ENCODE results near the gene BEST3. TPM values are rescaled to one million over a fixed set of nuclear protein-coding genes. Genes with fewer than 3 reads are reported as not detected.

BEST3 gene
- total and polyA plus RNA-seq, 4 donors = 0.03 to 0.52 (median 0.20) TPM; not detected in 1

DNA sequence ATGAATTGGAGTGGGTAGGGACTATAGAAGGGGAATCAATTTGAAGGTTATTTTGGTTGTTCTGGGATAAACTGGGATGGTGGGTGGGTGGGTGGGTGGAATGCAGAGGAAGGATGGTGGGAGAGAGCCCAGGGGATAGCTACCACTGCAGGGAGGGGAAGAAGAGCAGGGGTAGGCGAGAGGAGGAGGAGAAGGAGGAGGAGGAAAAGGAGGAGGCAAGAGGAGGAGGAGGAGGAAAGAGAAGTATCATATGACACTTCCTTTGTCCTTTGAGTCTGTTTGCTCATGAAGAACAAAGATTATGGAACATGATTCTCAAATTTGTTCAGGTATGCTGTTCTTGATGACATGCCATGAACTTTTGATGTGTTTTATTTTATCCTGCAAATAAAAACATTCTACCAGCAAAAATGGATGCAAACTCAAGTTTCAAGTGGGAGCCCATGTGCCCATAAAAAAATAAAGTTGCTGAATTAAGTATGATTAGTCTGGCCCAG, 4.1 kb upstream of the BEST3 start:
- H3K4me1 ChIP-seq (ENCODE audit: control insufficient read depth in 5 of 5, insufficient read depth in 5 of 5, low read length in 5 of 5) = no peaks in the 10 kb centered on the region
- H3K27me3 ChIP-seq (ENCODE audit: control insufficient read depth in 3 of 3, insufficient read depth in 3 of 3, low read length in 2 of 3) = no peaks in the 10 kb centered on the region
- no peaks in the 10 kb centered on the region for H3K36me3 ChIP-seq (ENCODE audit: control insufficient read depth in 4 of 4, insufficient read depth in 4 of 4, low read length in 4 of 4)
- TF ChIP-seq, protein P1, sequence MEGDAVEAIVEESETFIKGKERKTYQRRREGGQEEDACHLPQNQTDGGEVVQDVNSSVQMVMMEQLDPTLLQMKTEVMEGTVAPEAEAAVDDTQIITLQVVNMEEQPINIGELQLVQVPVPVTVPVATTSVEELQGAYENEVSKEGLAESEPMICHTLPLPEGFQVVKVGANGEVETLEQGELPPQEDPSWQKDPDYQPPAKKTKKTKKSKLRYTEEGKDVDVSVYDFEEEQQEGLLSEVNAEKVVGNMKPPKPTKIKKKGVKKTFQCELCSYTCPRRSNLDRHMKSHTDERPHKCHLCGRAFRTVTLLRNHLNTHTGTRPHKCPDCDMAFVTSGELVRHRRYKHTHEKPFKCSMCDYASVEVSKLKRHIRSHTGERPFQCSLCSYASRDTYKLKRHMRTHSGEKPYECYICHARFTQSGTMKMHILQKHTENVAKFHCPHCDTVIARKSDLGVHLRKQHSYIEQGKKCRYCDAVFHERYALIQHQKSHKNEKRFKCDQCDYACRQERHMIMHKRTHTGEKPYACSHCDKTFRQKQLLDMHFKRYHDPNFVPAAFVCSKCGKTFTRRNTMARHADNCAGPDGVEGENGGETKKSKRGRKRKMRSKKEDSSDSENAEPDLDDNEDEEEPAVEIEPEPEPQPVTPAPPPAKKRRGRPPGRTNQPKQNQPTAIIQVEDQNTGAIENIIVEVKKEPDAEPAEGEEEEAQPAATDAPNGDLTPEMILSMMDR (IDR thresholded peaks at IDR 0.05; ENCODE audit: control extremely low read depth, extremely low read depth) = no peak
- DNase-seq = no peak
- H3K9me3 ChIP-seq (ENCODE audit: control insufficient read depth in 4 of 4, insufficient read depth in 3 of 4, low read length in 3 of 4) = no peaks in the 10 kb centered on the region
- no peak overlapping the region for H3K4me3 ChIP-seq
- WGBS, 2 donors = 69 to 70% methylated on average over 1 of the region's 1 CpG
- ATAC-seq (ENCODE audit: insufficient read depth, low FRiP score) = no peak
- H3K9ac ChIP-seq (ENCODE audit: insufficient read depth in 1 of 2, low read length in 2 of 2) = no peak overlapping the region
- no peak overlapping the region for H3K27ac ChIP-seq (ENCODE audit: low read depth in 1 of 2, low read length in 1 of 2)

DNA sequence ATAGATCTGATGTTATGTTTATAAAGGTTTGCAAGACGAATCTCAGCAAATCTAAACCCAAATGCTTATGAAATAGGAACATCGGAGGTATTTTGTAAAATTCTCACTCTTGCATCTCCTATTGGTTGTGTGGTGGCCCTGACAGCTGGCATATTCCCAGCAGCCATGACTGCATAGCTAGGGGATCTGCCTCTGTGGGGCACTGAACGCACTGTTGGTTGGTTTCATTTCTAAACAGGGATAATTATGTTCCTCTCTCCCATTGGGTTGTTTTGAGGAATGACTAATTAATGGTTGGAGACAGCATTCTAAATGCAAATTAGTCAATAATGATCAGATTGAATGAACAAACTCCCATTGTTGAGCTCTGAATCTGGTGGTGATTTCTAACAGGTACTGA, 2.7 kb upstream of the BEST3 start:
- Histone ChIP-seq H3K9ac (ENCODE audit: insufficient read depth in 1 of 2, low read length in 2 of 2) (no peak overlapping the region), H3K4me1 (ENCODE audit: control insufficient read depth in 5 of 5, insufficient read depth in 5 of 5, low read length in 5 of 5) (no peaks in the 10 kb centered on the region), H3K27ac (ENCODE audit: low read depth in 1 of 2, low read length in 1 of 2) (no peak overlapping the region), H3K9me3 (ENCODE audit: control insufficient read depth in 4 of 4, insufficient read depth in 3 of 4, low read length in 3 of 4) (no peaks in the 10 kb centered on the region), H3K27me3 (ENCODE audit: control insufficient read depth in 3 of 3, insufficient read depth in 3 of 3, low read length in 2 of 3) (no peaks in the 10 kb centered on the region), H3K36me3 (ENCODE audit: control insufficient read depth in 4 of 4, insufficient read depth in 4 of 4, low read length in 4 of 4) (no peaks in the 10 kb centered on the region), H3K4me3 (no peak overlapping the region)
- no peak for ATAC-seq (ENCODE audit: insufficient read depth, low FRiP score)
- 93% methylated on average over 3 of the region's 3 CpGs for WGBS, 2 donors
- no peak for DNase-seq
- TF ChIP-seq, protein P1 (IDR thresholded peaks at IDR 0.05; ENCODE audit: control extremely low read depth, extremely low read depth) = no peak

DNA sequence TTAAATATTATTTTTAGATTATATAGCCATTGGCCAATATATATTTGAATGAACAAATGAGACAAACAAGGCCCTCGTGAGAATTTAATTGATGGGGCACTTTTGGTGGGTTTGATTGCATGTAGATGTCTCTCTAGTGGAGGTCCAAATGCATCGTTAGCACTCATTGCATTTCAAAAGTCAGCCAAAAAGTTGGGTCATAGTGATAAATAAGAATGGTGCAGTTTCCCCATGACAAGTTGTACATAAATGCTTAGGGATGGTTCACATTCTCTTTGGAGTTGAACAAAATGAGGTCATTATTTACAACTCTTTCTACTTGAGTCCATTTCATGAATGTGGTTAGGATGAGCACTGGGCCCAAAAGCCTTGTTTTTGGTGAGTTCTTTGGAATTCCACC, 1.0 kb downstream of the BEST3 start:
- H3K27ac ChIP-seq (ENCODE audit: low read depth in 1 of 2, low read length in 1 of 2) = no peak overlapping the region
- no peaks in the 10 kb centered on the region for H3K4me1 ChIP-seq (ENCODE audit: control insufficient read depth in 5 of 5, insufficient read depth in 5 of 5, low read length in 5 of 5)
- no peaks in the 10 kb centered on the region for H3K27me3 ChIP-seq (ENCODE audit: control insufficient read depth in 3 of 3, insufficient read depth in 3 of 3, low read length in 2 of 3)
- ATAC-seq (ENCODE audit: insufficient read depth, low FRiP score) = no peak
- TF ChIP-seq, protein P1 (IDR thresholded peaks at IDR 0.05; ENCODE audit: control extremely low read depth, extremely low read depth) = no peak
- 85 to 88% methylated on average over 2 of the region's 2 CpGs for WGBS, 2 donors
- no peak for DNase-seq
- no peak overlapping the region for H3K9ac ChIP-seq (ENCODE audit: insufficient read depth in 1 of 2, low read length in 2 of 2)
- H3K9me3 ChIP-seq (ENCODE audit: control insufficient read depth in 4 of 4, insufficient read depth in 3 of 4, low read length in 3 of 4) = no peaks in the 10 kb centered on the region
- no peak overlapping the region for H3K4me3 ChIP-seq
- no peaks in the 10 kb centered on the region for H3K36me3 ChIP-seq (ENCODE audit: control insufficient read depth in 4 of 4, insufficient read depth in 4 of 4, low read length in 4 of 4)

DNA sequence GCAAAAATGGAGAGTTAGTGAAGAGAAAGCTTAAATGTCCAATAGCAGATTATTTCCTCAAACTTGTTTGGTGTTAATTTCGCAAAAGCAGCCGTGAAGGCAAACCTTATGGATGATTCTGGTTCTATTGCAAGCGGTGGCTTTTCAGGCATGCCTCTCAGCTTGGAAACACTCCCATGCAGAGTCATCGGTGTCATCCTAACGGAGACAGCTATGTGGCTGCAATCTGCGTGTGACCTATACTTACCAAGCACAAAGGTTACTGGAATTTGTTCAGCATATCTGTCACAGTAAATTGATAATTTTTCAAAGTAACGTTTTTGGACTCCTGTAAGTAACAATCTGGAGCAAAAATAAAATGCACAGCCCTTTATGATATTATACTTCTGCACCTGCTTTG, 5.0 kb downstream of the BEST3 start:
- Histone ChIP-seq H3K27ac (ENCODE audit: low read depth in 1 of 2, low read length in 1 of 2) (no peak overlapping the region), H3K4me1 (ENCODE audit: control insufficient read depth in 5 of 5, insufficient read depth in 5 of 5, low read length in 5 of 5) (peaks cover 0 to 2% (median 0%) of the 10 kb centered on the region in 5 donors), H3K9ac (ENCODE audit: insufficient read depth in 1 of 2, low read length in 2 of 2) (no peak overlapping the region), H3K36me3 (ENCODE audit: control insufficient read depth in 4 of 4, insufficient read depth in 4 of 4, low read length in 4 of 4) (no peaks in the 10 kb centered on the region), H3K27me3 (ENCODE audit: control insufficient read depth in 3 of 3, insufficient read depth in 3 of 3, low read length in 2 of 3) (no peaks in the 10 kb centered on the region), H3K9me3 (ENCODE audit: control insufficient read depth in 4 of 4, insufficient read depth in 3 of 4, low read length in 3 of 4) (no peaks in the 10 kb centered on the region), H3K4me3 (no peak overlapping the region)
- ATAC-seq (ENCODE audit: insufficient read depth, low FRiP score) (no peak), DNase-seq (no peak)
- TF ChIP-seq, protein P1 (IDR thresholded peaks at IDR 0.05; ENCODE audit: control extremely low read depth, extremely low read depth) = no peak
- 65 to 78% methylated on average over 7 of the region's 7 CpGs for WGBS, 2 donors

Data from lung (tissue), 12 donors.